Measurements from ENCODE around the gene MAP3K3. TPM values are rescaled to one million over a fixed set of nuclear protein-coding genes. Genes with fewer than 3 reads are reported as not detected.

Gene MAP3K3
- total RNA-seq, 1 experiment from 2014 or later = 24.3 TPM

- no peak overlapping the region for H2AFZ ChIP-seq (ENCODE audit: low read length)
- Mint-ChIP-seq H3K27ac (peak overlapping the region; percentile 95 to 97 (median 97)), H3K4me1 (peaks cover 10 to 13% of the 10 kb centered on the region in 2 experiments), H3K4me3 (peak overlapping the region; percentile 90 to 99), H3K9me3 (no peaks in the 10 kb centered on the region), H3K27me3 (ENCODE audit: low read depth) (no peaks in the 10 kb centered on the region), H3K36me3 (ENCODE audit: insufficient read depth in 1 of 3, low read depth in 3 of 3) (peaks cover 0 to 5% (median 2%) of the 10 kb centered on the region in 3 experiments; a peak in 3 of 7 replicates)
- no peaks in the 10 kb centered on the region for H3K79me1 ChIP-seq (ENCODE audit: insufficient read depth, low read depth, low read length, poor library complexity, severe bottlenecking)
- H3K9me3 ChIP-seq (ENCODE audit: control insufficient read depth, low read depth, low read length) = no peaks in the 10 kb centered on the region
- H3K4me2 ChIP-seq (ENCODE audit: insufficient read depth, insufficient read length, low read length) = peak overlapping the region; percentile 75
- no peak overlapping the region for H3K23ac ChIP-seq (ENCODE audit: insufficient read length, low read depth, low read length)
- H3K4me1 ChIP-seq (ENCODE audit: insufficient read depth, low read length) = no peaks in the 10 kb centered on the region
- peak overlapping the region; percentile 61 for H3K9ac ChIP-seq (ENCODE audit: extremely low read depth, insufficient read length, low read length)
- H2BK5ac ChIP-seq (ENCODE audit: insufficient read length, low read length) = no peak overlapping the region
- no peak overlapping the region for H3T11ph ChIP-seq (ENCODE audit: low read length)
- H3K27ac ChIP-seq (ENCODE audit: insufficient read length, low read depth, low read length) = no peak overlapping the region
- H4K5ac ChIP-seq (ENCODE audit: insufficient read length, low read depth, low read length) = no peak overlapping the region
- H3K27me3 ChIP-seq (ENCODE audit: insufficient read depth, low read length) = no peaks in the 10 kb centered on the region
- H2BK120ac ChIP-seq (ENCODE audit: low read depth, low read length, poor library complexity, severe bottlenecking) = no peak overlapping the region
- no peak overlapping the region for H3K18ac ChIP-seq (ENCODE audit: insufficient read length, low read depth, low read length)
- no peak for TF ChIP-seq CTCF (conservative IDR thresholded peaks at IDR 0.05)
- H4K8ac ChIP-seq (replicated peaks; ENCODE audit: insufficient read length, low read depth, low read length) = no peak overlapping the region
- H3K79me2 ChIP-seq (ENCODE audit: insufficient read depth, low read length) = no peaks in the 10 kb centered on the region
- H4K91ac ChIP-seq (ENCODE audit: insufficient read length, low read depth, low read length) = no peak overlapping the region
- no peaks in the 10 kb centered on the region for H4K20me1 ChIP-seq (ENCODE audit: control insufficient read depth, insufficient read depth, insufficient read length)
- WGBS (ENCODE audit: extremely low coverage, insufficient read length, low lambda C conversion rate) = no CpG with 5 or more reads among the region's 12 CpGs
- no peak for DNase-seq
- H2BK15ac ChIP-seq (ENCODE audit: low read depth, low read length) = no peak overlapping the region
- no peak overlapping the region for H2AK5ac ChIP-seq (ENCODE audit: insufficient read length, low read length)
- no peak overlapping the region for H2BK12ac ChIP-seq (ENCODE audit: insufficient read length, low read depth, low read length)
- no peak overlapping the region for H2BK20ac ChIP-seq (ENCODE audit: low read depth, low read length, poor library complexity, severe bottlenecking)
- no peak overlapping the region for H3K56ac ChIP-seq (ENCODE audit: insufficient read length, low read depth, low read length)
- H3K14ac ChIP-seq (ENCODE audit: insufficient read depth, low read length) = no peak overlapping the region
- H3K4ac ChIP-seq (ENCODE audit: low read depth, low read length) = no peak overlapping the region
- H3K23me2 ChIP-seq (ENCODE audit: insufficient read length, low read depth, low read length, poor library complexity, severe bottlenecking) = peaks cover 16% of the 10 kb centered on the region
Measured at GRCh38 chr17:63740464-63741142, 118.4 kb downstream of the MAP3K3 start.
